Skin epidermis (tissue), 12 donors: Measurements from ENCODE around the gene FBLIM1.

Experiments
- H3K27ac ChIP-seq, 21 experiments: fragments of 200-600 bp; sonication (generic) in 11 of 21; one replicate each; pipeline ENCODE4 v1.5.0; 2020; ENCODE audit warnings: mild to moderate bottlenecking in 3 of 21, inconsistent platforms in 2 of 21, moderate library complexity in 2 of 21
- H3K4me3 ChIP-seq, 7 experiments: fragments of 200-600 bp; sonication (generic) in 2 of 7; one replicate each; pipeline ENCODE4 v1.5.0; 2020; ENCODE audit warnings: inconsistent platforms in 2 of 7, mild to moderate bottlenecking in 2 of 7, moderate library complexity in 1 of 7

FBLIM1 gene

GRCh38 chr1:15761366-15762128 lies 3.0 kb downstream of the FBLIM1 start:
- no peak overlapping the region for H3K4me3 ChIP-seq
- H3K27ac ChIP-seq, result peak overlapping the region in 9 of 21 experiments; percentile 1 to 95 (median 59)

- H3K27ac ChIP-seq, result no peak overlapping the region
- no peak overlapping the region for H3K4me3 ChIP-seq
These were observed 4.0 kb downstream of the FBLIM1 start for GRCh38 chr1:15762546-15762945.

DNA sequence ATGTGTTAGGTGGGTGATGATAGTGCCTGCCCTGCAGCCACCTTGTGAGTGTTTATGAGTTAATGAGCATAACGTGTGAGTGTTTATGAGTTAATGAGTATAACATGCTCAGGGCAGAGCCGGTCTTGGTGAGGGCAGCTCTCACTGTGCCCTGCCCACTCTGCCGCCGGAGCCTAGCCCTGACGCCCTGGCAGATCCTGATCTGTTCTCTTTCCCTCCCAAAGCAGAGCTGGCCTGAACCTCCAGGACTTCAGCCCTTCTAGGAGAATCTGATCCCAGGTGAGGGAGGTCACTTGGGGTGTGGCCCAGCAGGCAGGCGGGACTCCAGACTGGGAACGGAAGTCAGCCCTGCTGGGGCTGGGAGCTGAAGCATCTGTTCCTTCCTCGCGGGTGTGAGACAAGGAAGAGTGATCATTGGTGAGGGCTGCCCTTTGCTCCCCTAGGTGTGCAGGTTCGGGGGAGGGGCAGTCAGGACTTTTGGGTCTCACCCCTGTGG lies 5.7 kb downstream of the FBLIM1 start:
- Histone ChIP-seq H3K4me3 (no peak overlapping the region), H3K27ac (peak overlapping the region in 13 of 21 experiments; percentile 6 to 71 (median 42))

- Histone ChIP-seq H3K4me3 (no peak overlapping the region), H3K27ac (peak overlapping the region in 11 of 21 experiments; percentile 6 to 71 (median 42))
These were observed 6.3 kb downstream of the FBLIM1 start for GRCh38 chr1:15764890-15765289.

DNA sequence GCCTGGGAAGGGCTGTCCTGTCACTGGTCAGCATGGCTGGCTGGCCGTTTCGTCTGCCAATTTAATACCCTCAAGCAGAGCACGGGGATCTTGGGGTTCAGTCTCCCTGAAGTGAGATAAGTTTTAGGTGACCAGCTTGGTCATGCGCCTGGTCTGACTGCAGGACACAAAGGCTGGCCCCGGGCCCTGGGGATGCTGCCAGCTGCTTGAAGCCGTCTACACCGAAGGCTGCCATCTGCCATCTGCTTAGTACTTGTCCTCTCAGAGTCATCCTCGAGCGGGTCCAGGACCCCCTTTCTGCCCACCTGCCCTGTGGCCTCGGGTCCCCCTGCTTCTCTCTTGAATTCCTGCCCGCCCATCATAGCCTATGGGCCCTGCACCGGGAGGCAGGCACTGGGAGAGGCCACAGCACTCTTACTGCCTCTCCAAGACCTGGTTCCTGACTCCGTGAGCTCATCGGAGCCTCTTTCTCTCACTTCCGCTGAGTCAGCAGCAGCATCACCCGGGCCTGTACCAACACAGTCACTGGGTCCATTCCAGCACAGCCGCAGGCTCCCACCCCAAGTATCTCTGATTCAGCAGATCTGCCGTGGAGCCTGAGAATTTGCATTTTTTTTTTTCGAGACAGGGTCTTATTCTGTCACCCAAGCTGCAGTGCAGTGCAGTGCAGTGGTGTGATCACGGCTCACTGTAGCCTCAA lies 7.0 kb downstream of the FBLIM1 start:
- H3K4me3 ChIP-seq, result no peak overlapping the region
- peak overlapping the region in 12 of 21 experiments; percentile 11 to 71 (median 55) for H3K27ac ChIP-seq

- Histone ChIP-seq H3K4me3 (no peak overlapping the region), H3K27ac (no peak overlapping the region)
These were observed 9.3 kb downstream of the FBLIM1 start for GRCh38 chr1:15767941-15768340.

- no peak overlapping the region for H3K4me3 ChIP-seq
- H3K27ac ChIP-seq, result no peak overlapping the region
These were observed 9.8 kb downstream of the FBLIM1 start for GRCh38 chr1:15768388-15768787.

- Histone ChIP-seq H3K4me3 (no peak overlapping the region), H3K27ac (no peak overlapping the region)
These were observed 11.8 kb downstream of the FBLIM1 start for GRCh38 chr1:15770313-15770962.

DNA sequence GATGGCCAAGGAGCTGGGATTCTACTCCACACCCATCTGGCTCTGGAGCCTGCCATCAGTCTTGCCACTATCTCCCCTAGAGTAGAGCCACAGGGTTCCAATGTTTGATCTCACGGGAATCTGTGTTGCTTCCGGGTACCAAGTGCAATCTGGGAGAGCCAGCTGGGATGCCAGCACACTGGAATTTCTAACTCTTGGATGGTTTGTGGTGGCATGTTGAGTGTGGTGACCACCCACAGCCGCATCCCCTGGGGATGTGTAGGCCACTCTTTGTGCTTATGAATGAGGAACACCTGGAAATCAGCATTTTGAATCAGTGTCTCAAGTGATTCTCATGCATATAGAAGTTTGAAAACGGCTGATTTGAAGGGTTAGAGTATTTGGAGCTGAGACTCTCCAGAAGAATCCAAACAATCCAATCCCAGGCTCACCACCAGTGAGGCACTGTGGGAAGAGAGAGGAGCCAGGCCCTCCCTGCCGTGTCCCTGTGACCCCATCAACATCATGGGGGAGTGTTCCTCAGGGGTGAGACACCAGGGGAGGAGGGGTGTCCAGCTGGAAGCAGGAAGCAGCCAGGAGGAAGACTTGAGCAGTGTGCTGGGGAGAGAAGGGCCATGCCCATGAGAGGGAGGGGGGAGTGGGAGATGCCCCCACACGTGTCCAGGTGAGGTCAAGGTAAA lies 13.4 kb downstream of the FBLIM1 start:
- H3K27ac ChIP-seq, result no peak overlapping the region
- no peak overlapping the region for H3K4me3 ChIP-seq

DNA sequence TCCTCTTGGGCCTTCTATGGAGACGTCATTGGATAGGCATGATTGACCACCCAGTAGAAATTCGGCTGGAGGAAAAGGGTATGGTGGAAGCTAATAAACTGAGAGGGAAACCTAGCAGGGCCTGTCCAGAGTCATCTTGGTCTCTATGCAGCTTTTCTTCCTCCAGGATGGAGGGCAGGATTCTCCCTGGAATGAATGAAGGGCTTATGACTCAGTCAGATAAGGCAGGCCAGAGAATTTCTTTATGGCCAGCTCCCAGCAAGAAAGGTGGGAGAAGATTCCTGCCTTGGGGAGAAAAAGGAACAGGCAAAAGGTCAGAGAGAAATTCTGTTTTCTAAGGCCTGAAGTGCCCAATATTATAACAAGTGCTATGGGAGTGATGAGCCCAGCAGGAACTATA lies 17.1 kb downstream of the FBLIM1 start:
- no peak overlapping the region for H3K27ac ChIP-seq
- H3K4me3 ChIP-seq, result no peak overlapping the region

GRCh38 chr1:15777909-15778707 lies 19.5 kb downstream of the FBLIM1 start:
- Histone ChIP-seq H3K4me3 (no peak overlapping the region), H3K27ac (no peak overlapping the region)

DNA sequence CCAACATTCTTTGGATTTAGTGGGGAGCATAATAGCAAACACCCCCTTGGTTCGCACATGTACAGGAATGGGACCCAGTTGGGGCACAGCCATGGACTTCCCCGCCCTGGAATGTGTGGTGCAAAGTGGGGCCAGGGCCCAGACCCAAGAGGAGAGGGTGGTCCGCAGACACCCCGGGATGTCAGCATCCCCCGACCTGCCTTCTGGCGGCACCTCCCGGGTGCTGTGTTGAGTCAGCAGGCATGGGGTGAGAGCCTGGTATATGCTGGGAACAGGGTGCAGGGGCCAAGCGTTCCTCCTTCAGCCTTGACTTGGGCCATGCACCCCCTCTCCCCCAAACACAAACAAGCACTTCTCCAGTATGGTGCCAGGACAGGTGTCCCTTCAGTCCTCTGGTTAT lies 27.1 kb downstream of the FBLIM1 start:
- Histone ChIP-seq H3K27ac (no peak overlapping the region), H3K4me3 (no peak overlapping the region)

DNA sequence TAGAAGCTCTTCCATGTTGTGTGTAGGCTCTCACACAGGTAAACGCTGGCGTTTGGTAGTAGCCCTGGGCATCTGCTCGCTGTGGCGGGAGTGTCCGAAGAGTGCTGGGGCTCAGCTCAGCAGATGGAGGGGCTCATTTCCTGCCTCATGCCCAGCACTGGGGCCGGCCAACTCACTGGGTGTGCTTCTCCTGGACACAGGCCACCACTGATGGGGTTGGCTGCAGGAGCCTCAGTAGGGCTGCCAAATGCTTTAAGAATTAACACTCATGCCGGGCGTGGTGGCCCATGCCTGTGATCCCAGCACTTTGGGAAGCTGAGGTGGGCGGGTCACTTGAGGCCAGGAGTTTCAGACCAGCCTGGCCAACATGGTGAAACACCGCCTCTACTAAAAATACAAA lies 28.0 kb downstream of the FBLIM1 start:
- Histone ChIP-seq H3K27ac (peak overlapping the region in 3 of 21 experiments; percentile 11 to 58 (median 38)), H3K4me3 (no peak overlapping the region)

- Histone ChIP-seq H3K4me3 (no peak overlapping the region), H3K27ac (peak overlapping the region in 1 of 21 experiments; percentile 10)
These were observed 30.2 kb downstream of the FBLIM1 start for GRCh38 chr1:15788624-15789301.

DNA sequence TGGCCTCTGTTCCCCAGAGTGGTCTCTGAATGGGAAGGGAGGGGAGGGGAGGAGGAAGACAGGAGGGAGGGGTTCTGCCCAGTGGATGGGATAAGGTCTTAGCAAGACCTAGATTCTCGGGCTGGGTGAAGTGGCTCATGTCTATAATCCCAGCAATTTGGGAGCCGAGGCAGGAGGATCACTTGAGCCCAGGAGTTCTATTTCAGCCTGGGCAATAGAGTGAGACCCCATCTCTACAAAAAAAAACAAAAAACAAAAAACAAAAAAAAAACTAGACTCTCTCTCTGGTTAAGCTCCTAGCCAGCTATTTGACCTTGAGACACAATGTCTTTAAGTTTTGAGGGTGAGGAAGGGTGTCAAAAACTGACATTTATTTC lies 37.5 kb downstream of the FBLIM1 start:
- no peak overlapping the region for H3K4me3 ChIP-seq
- H3K27ac ChIP-seq, result peak overlapping the region in 11 of 21 experiments; percentile 3 to 66 (median 44)

GRCh38 chr1:15797614-15798390 lies 39.2 kb downstream of the FBLIM1 start:
- Histone ChIP-seq H3K4me3 (no peak overlapping the region), H3K27ac (peak overlapping the region in 10 of 21 experiments; percentile 7 to 58 (median 40))

- Histone ChIP-seq H3K27ac (peak overlapping the region in 18 of 21 experiments; percentile 31 to 80 (median 62)), H3K4me3 (no peak overlapping the region)
These were observed 40.6 kb downstream of the FBLIM1 start for GRCh38 chr1:15799004-15799867.
